Astrocyte of the spinal cord (primary cell): ENCODE measurements around the gene TMEM167B.
A peak's percentile ranks its signal among the peaks of the same experiment; 100 is the strongest.

ENCODE experiments used
- DNase-seq: peaks from one replicate; pipeline ENCODE4 v3.0.0; 2011; ENCODE audit warnings: low read depth, low spot score
- H3K4me3 ChIP-seq: 2 replicates; pipeline ENCODE4 v1.5.1; 2011; ENCODE audit warnings: low read depth, mild to moderate bottlenecking, low read length, moderate library complexity
- CTCF ChIP-seq: IDR thresholded peaks from 2 replicates; pipeline ENCODE4 v1.5.1; 2012; ENCODE audit warnings: low read depth, mild to moderate bottlenecking, low read length, inconsistent platforms
- in situ Hi-C: cut with HindIII; loops from 2 replicates; pipeline ENCODE4 v1.10.0; 2017; ENCODE audit warnings: low sequenced_read_pairs

Gene TMEM167B

GRCh38 chr1:109112056-109112651, 21.6 kb downstream of the TMEM167B start:
- H3K4me3 ChIP-seq = no peak overlapping the region
- in situ Hi-C loops = no loop called here

GRCh38 chr1:109112652-109113285, 22.2 kb downstream of the TMEM167B start:
- DNase-seq = peak; percentile 89
- TF ChIP-seq CTCF = peak; percentile 97
- no peak overlapping the region for H3K4me3 ChIP-seq
- in situ Hi-C loops = no loop called here

More at GRCh38 chr1:109112056-109112651, 21.6 kb downstream of the TMEM167B start:
- peak; percentile 21 for DNase-seq
- peak; percentile 25 for TF ChIP-seq CTCF

- in situ Hi-C loops = no loop called here
- no peak for DNase-seq
- H3K4me3 ChIP-seq = peak within 1 kb of the TSS; percentile 17
- no peak for TF ChIP-seq CTCF
Measured at GRCh38 chr1:109113590-109114341, 23.2 kb downstream of the TMEM167B start, which contains the start of gene ELAPOR1. TSS of gene ELAPOR1 (plus strand) at chr1:109114115. CDS start at chr1:109114184, 69 bp downstream.

- DNase-seq = no peak
- in situ Hi-C loops = no loop called here
- TF ChIP-seq CTCF = no peak
- H3K4me3 ChIP-seq = no peak overlapping the region
Measured at GRCh38 chr1:109114342-109114674, 23.7 kb downstream of the TMEM167B start.

- H3K4me3 ChIP-seq = no peak overlapping the region
- DNase-seq = no peak
- in situ Hi-C loops = no loop called here
- TF ChIP-seq CTCF = no peak
Measured at GRCh38 chr1:109115685-109116084, 25.1 kb downstream of the TMEM167B start.

- no peak for DNase-seq
- TF ChIP-seq CTCF = no peak
- in situ Hi-C loops = no loop called here
- no peak overlapping the region for H3K4me3 ChIP-seq
Measured at GRCh38 chr1:109116286-109116685, 25.7 kb downstream of the TMEM167B start.
